ENCODE results near the gene PGBD4. TPM values are rescaled to one million over a fixed set of nuclear protein-coding genes. Genes with fewer than 3 reads are reported as not detected.

PGBD4 gene
- total and polyA plus RNA-seq, 5 donors: 1.5 to 2.9 (median 2.5) TPM

DNA sequence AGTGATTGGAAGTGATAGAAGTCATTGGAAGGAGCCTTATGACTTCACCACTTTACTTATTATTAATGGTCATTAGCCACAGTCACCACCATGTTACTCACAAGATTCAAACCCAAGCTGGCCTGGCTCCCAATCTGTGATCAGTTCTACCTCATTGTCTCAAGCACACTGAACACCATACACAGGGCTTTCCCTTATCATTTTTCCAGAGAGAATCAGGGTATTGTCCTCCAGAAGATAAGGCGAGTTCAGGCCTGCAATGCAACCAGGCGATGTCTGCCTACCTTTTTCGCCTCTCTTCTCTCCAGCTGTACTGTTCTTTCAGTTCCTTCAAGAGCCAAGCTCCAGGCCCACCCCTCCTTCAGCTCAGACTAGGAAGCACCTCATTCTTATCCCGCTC is 25.1 kb upstream of the PGBD4 start:
- WGBS: 89% methylated on average over 4 of the region's 4 CpGs
- no peak overlapping the region for H3K27ac ChIP-seq (ENCODE audit: low read length)
- intact Hi-C loops (cut with DNase I): no loop called here
- H3K4me1 ChIP-seq (ENCODE audit: control insufficient read depth, insufficient read depth, low read length): no peaks in the 10 kb centered on the region
- ATAC-seq: no peak
- H3K27me3 ChIP-seq (ENCODE audit: control insufficient read depth, insufficient read depth): no peaks in the 10 kb centered on the region
- no peak for DNase-seq
- H3K9me3 ChIP-seq (ENCODE audit: control insufficient read depth, low read length): no peaks in the 10 kb centered on the region
- H3K4me3 ChIP-seq (ENCODE audit: low read length): no peak overlapping the region

DNA sequence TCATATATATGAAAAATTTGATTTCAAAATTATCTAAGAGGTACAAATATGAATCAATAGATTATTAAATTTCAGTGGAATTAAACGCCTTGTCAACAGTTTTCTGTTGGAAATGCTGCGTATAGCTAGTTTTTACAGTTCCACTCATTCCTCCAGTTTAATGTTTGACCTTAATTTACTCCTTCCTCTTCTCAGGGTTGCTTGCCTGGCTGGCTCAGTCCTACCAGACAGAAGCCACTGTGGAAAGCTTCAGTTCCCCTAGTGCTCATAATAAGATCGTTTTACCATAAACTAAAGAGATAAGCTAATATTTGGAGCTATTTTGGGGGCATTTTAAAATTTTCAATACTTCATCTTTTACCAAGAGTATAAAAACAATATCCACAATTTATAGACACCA is 23.0 kb upstream of the PGBD4 start:
- no peak for ATAC-seq

DNA sequence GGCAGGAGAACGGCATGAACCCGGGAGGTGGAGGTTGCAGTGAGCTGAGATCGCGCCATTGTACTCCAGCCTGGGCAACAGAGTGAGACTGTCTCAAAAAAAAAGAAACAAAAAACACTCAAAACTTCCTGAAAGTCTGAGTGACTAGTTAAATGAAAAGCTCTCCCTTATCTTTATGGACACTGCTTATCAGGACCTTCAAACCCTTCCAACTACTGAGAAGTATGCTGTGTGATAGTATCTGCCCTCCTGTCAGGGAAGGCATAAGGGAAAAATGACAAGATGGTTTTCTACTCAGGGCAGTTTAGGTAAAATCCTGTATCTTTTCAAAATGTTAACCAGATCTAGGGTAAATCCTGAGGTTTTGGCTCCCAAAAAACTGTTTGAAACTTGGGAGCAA is 22.0 kb upstream of the PGBD4 start:
- intact Hi-C loops (cut with DNase I): no loop called here
- Histone ChIP-seq H3K4me3 (ENCODE audit: low read length) (no peak overlapping the region), H3K4me1 (ENCODE audit: control insufficient read depth, insufficient read depth, low read length) (no peaks in the 10 kb centered on the region), H3K27me3 (ENCODE audit: control insufficient read depth, insufficient read depth) (no peaks in the 10 kb centered on the region), H3K27ac (ENCODE audit: low read length) (no peak overlapping the region), H3K9me3 (ENCODE audit: control insufficient read depth, low read length) (no peaks in the 10 kb centered on the region)
- DNase-seq (no peak), ATAC-seq (no peak)
- 87% methylated on average over 4 of the region's 4 CpGs for WGBS

More for the DNA sequence above, 23.0 kb upstream of the PGBD4 start:
- no peak for DNase-seq
- Histone ChIP-seq H3K27me3 (ENCODE audit: control insufficient read depth, insufficient read depth) (no peaks in the 10 kb centered on the region), H3K27ac (ENCODE audit: low read length) (no peak overlapping the region), H3K9me3 (ENCODE audit: control insufficient read depth, low read length) (no peaks in the 10 kb centered on the region), H3K4me1 (ENCODE audit: control insufficient read depth, insufficient read depth, low read length) (no peaks in the 10 kb centered on the region), H3K4me3 (ENCODE audit: low read length) (no peak overlapping the region)
- intact Hi-C loops (cut with DNase I): no loop called here
- WGBS: 87% methylated on average over 3 of the region's 3 CpGs

DNA sequence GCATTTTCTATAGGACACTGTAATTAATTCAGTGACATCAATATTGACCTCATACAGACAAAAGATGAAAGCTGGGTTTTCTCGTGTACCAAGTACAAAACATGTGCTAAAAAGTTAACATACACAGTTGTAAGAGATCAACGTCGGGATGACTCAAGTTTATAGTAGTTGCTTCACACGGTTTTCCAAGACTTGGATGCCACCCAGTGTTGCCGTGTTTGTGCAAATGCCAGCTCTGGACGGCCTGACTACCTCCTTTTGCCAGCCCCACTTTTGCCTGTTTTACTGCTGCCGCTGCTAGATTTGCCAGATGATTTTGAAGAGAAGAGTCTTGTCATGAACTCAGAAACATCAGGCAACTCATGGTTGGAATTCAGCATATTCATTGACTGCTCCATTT is 17.8 kb upstream of the PGBD4 start:
- Histone ChIP-seq H3K4me1 (ENCODE audit: control insufficient read depth, insufficient read depth, low read length) (no peaks in the 10 kb centered on the region), H3K27ac (ENCODE audit: low read length) (no peak overlapping the region), H3K9me3 (ENCODE audit: control insufficient read depth, low read length) (no peaks in the 10 kb centered on the region), H3K4me3 (ENCODE audit: low read length) (no peak overlapping the region), H3K27me3 (ENCODE audit: control insufficient read depth, insufficient read depth) (no peaks in the 10 kb centered on the region)
- DNase-seq: no peak
- no peak for ATAC-seq
- WGBS: 71% methylated on average over 7 of the region's 7 CpGs
- intact Hi-C loops (cut with DNase I): no loop called here

DNA sequence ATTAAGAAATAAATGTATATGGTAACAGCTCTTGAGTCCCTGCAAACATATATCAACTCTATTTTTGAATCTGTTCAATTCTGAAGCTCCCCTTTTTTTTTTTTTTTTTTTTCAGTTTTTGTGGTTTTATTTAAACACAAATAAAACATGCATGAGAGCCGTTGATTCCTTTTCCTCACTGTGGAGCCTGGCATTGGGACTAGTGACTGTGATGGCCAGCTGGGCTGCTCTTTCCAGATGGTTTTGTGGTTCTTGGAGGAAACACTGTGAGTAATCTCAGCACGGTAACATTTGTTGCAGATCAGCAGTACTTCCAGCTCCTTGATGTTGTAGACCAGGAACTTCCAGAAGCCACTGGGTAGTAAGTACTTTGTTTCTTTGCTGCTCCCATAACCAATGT is 16.1 kb upstream of the PGBD4 start:
- H3K4me3 ChIP-seq (ENCODE audit: low read length): no peak overlapping the region
- no peaks in the 10 kb centered on the region for H3K4me1 ChIP-seq (ENCODE audit: control insufficient read depth, insufficient read depth, low read length)
- ATAC-seq (no peak), DNase-seq (no peak)
- no peaks in the 10 kb centered on the region for H3K27me3 ChIP-seq (ENCODE audit: control insufficient read depth, insufficient read depth)
- intact Hi-C loops (cut with DNase I): no loop called here
- no peaks in the 10 kb centered on the region for H3K9me3 ChIP-seq (ENCODE audit: control insufficient read depth, low read length)
- WGBS: 76% methylated on average over 2 of the region's 2 CpGs
- H3K27ac ChIP-seq (ENCODE audit: low read length): no peak overlapping the region

DNA sequence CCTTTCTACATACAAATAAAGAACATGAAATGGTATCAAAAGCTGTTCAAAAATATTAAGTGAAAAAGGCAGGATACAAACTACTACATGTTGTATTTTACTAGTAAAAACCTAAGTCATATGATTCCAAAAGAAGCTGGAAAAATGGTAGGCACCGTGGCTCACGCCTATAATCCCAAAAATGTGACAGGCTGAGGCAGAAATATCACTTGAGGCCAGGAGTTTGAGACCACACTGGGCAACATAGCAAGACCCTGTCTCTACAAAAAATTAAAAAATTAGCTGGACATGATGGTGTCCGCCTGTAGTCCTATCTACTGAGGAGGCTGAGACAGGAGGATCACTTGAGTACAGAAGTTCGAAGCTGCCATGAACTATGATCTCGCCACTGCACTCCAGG is 2.0 kb upstream of the PGBD4 start:
- peaks cover 4% of the 10 kb centered on the region for H3K4me1 ChIP-seq (ENCODE audit: control insufficient read depth, insufficient read depth, low read length)
- no peaks in the 10 kb centered on the region for H3K27me3 ChIP-seq (ENCODE audit: control insufficient read depth, insufficient read depth)
- no peak for DNase-seq
- 96% methylated on average over 5 of the region's 5 CpGs for WGBS
- no peak overlapping the region for H3K4me3 ChIP-seq (ENCODE audit: low read length)
- H3K9me3 ChIP-seq (ENCODE audit: control insufficient read depth, low read length): no peaks in the 10 kb centered on the region
- H3K27ac ChIP-seq (ENCODE audit: low read length): no peak overlapping the region
- no peak for ATAC-seq
- intact Hi-C loops (cut with DNase I): loop anchor here in 2 of 4 donors (5.0 kb wide), 2 partner anchors 112 to 122 kb away; partner anchors contain the start of gene KATNBL1 (in 1 of the 2)

DNA sequence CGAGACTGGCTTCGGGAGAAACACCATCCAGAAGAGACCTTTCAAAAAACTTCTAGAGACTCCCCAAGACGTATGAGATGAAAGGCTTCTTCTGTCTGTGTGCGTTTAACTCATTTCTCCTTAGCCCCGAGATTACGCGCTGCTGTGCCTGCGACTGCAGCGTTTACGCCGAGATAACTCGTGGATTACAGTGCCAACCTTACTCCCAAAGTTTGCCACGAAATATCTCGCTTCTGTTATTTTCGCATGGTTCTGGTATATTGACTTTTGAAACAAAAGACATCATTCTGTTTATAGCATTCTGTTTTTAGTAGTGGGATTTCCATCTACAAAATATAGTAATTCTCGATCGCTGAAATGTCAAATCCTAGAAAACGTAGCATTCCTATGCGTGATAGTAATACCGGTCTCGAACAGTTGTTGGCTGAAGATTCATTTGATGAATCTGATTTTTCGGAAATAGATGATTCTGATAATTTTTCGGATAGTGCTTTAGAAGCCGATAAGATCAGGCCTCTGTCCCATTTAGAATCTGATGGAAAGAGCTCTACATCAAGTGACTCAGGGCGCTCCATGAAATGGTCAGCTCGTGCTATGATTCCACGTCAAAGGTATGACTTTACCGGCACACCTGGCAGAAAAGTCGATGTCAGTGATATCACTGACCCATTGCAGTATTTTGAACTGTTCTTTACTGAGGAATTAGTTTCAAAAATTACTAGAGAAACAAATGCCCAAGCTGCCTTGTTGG is 467 bp downstream of the PGBD4 start:
- Histone ChIP-seq H3K9me3 (ENCODE audit: control insufficient read depth, low read length) (no peaks in the 10 kb centered on the region), H3K4me3 (ENCODE audit: low read length) (peak overlapping the region; percentile 93), H3K27ac (ENCODE audit: low read length) (peak overlapping the region; percentile 77), H3K27me3 (ENCODE audit: control insufficient read depth, insufficient read depth) (no peaks in the 10 kb centered on the region), H3K4me1 (ENCODE audit: control insufficient read depth, insufficient read depth, low read length) (peaks cover 4% of the 10 kb centered on the region)
- ATAC-seq: peak; percentile 22 to 37
- WGBS: 22% methylated on average over 29 of the region's 29 CpGs
- DNase-seq: no peak
- intact Hi-C loops (cut with DNase I): loop anchor here in 2 of 4 donors (5.0 kb wide), 2 partner anchors 110 to 120 kb away; partner anchors contain the start of gene KATNBL1 (in 1 of the 2)

DNA sequence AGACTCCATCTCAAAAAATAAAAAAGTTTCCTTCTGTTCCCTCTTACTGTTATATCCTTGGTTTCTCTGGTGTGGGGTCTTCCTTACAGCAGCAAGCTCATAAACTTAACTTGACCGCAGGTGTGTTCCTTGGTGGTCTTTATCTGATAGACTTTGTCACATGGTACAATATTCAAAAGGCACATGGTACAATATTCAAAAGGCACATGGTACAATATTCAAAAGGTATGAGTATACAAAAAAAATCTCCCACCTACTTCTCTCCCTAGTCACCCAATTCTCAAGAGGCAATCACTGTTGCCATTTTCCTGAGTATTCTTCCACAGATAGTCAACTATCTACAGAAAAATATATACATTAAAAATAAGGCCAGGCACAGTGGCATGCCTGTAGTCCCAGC is 4.5 kb downstream of the PGBD4 start:
- 92% methylated on average over 1 of the region's 1 CpG for WGBS
- ATAC-seq (no peak), DNase-seq (no peak)
- H3K27me3 ChIP-seq (ENCODE audit: control insufficient read depth, insufficient read depth): no peaks in the 10 kb centered on the region
- intact Hi-C loops (cut with DNase I): no loop called here
- no peak overlapping the region for H3K4me3 ChIP-seq (ENCODE audit: low read length)
- H3K9me3 ChIP-seq (ENCODE audit: control insufficient read depth, low read length): no peaks in the 10 kb centered on the region
- peaks cover 4% of the 10 kb centered on the region for H3K4me1 ChIP-seq (ENCODE audit: control insufficient read depth, insufficient read depth, low read length)
- H3K27ac ChIP-seq (ENCODE audit: low read length): no peak overlapping the region

DNA sequence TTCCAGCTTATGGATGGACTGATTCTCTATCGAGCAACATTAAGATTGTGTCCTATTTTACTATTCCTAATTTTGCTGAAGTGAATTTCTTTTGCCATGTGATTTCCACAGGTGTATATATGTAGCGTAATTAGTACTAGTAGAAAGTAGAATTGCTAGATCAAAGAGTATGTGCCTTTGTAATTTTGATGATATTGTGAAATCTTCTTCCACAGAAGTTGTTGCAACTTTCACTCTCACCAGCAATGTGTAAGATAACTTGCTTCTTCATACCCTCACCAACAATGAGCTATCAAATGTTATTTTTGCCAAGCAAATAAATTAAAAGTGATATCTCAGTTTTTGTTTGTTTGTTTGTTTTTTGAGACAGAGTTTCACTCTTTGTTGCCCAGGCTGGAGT is 5.4 kb downstream of the PGBD4 start:
- Histone ChIP-seq H3K27ac (ENCODE audit: low read length) (no peak overlapping the region), H3K4me3 (ENCODE audit: low read length) (no peak overlapping the region), H3K9me3 (ENCODE audit: control insufficient read depth, low read length) (no peaks in the 10 kb centered on the region), H3K27me3 (ENCODE audit: control insufficient read depth, insufficient read depth) (no peaks in the 10 kb centered on the region), H3K4me1 (ENCODE audit: control insufficient read depth, insufficient read depth, low read length) (peaks cover 4% of the 10 kb centered on the region)
- 85% methylated on average over 2 of the region's 2 CpGs for WGBS
- ATAC-seq (no peak), DNase-seq (no peak)
- intact Hi-C loops (cut with DNase I): no loop called here

DNA sequence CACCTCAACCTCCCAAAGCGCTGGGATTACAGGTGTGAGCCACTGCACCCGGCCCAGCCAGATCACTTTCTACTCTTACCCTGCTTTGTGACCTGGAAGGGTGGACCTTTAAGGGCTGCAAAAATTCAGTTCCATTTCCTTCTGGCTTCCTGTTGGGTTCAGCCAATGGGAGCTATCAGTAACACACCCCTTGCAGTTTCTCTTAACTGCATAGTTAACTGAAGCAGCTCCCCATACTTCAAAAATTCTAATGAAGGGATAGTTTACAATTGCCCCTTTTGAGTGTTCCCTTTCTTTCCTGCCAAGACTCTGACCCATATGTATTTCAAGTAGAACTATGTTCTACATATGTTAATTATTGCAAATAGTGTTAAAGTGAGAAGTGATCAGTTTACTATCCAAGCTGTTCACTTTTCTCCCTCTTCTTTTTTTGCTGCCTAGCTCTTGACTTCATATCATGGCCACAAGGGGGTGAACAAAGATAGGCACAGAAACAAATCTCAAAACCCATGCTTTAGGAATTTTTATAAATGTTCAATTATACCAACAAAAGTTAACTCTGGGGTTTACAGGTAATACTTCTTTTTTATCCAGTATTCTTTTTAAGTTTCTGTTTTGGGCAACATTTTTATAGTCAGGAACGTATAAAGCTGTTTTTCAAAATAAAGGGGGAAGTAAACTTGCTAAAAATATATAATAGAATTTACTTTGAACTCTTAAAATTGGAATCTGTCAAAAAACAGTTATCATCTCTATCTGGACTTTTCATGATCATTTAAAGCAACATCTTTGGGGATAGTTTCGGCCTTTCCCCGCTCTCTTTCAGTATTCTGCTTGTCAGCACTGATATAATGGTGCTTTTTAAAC is 8.1 kb downstream of the PGBD4 start:
- intact Hi-C loops (cut with DNase I): no loop called here
- no peak for DNase-seq
- ATAC-seq: no peak

DNA sequence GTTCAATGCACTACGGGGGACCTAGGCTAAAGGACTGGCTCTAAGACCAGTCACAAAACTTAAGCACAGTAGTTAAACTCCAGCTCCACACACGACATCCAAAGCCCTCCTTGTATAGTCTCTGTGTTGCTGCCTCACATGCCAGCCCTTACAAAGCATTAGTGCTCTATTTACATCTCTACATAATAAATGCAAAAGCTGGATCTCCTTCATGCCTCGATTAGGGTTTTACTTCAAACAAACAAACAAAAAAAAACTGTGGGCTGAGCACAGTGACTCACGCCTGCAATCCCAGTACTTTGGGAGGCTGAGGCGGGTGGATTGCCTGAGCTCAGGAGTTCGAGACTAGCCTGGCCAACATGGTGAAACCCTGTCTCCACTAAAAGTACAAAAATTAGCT is 9.6 kb downstream of the PGBD4 start:
- Histone ChIP-seq H3K9me3 (ENCODE audit: control insufficient read depth, low read length) (no peaks in the 10 kb centered on the region), H3K27me3 (ENCODE audit: control insufficient read depth, insufficient read depth) (no peaks in the 10 kb centered on the region), H3K4me1 (ENCODE audit: control insufficient read depth, insufficient read depth, low read length) (no peaks in the 10 kb centered on the region), H3K27ac (ENCODE audit: low read length) (no peak overlapping the region), H3K4me3 (ENCODE audit: low read length) (no peak overlapping the region)
- intact Hi-C loops (cut with DNase I): no loop called here
- no peak for DNase-seq
- no peak for ATAC-seq
- WGBS: 74% methylated on average over 6 of the region's 6 CpGs

More for the DNA sequence above, 8.1 kb downstream of the PGBD4 start:
- Histone ChIP-seq H3K4me3 (ENCODE audit: low read length) (no peak overlapping the region), H3K9me3 (ENCODE audit: control insufficient read depth, low read length) (no peaks in the 10 kb centered on the region), H3K4me1 (ENCODE audit: control insufficient read depth, insufficient read depth, low read length) (no peaks in the 10 kb centered on the region), H3K27me3 (ENCODE audit: control insufficient read depth, insufficient read depth) (no peaks in the 10 kb centered on the region), H3K27ac (ENCODE audit: low read length) (no peak overlapping the region)
- WGBS: 59% methylated on average over 5 of the region's 5 CpGs
